HG02610 (cell line): ENCODE measurements around the gene COLEC11.
"Not testable (repeated sequence)": the region's sequence is repeated elsewhere in the genome, so short reads cannot be mapped to it uniquely, and the experiment has no call there.

Experiments used
- ATAC-seq: cut with Tn5 transposase; IDR thresholded peaks from one replicate; pipeline ENCODE4 v1.9.1; 2021; ENCODE audit warnings: mild to moderate bottlenecking, moderate library complexity; ENCODE audit not compliant: unreplicated experiment

Gene COLEC11

DNA sequence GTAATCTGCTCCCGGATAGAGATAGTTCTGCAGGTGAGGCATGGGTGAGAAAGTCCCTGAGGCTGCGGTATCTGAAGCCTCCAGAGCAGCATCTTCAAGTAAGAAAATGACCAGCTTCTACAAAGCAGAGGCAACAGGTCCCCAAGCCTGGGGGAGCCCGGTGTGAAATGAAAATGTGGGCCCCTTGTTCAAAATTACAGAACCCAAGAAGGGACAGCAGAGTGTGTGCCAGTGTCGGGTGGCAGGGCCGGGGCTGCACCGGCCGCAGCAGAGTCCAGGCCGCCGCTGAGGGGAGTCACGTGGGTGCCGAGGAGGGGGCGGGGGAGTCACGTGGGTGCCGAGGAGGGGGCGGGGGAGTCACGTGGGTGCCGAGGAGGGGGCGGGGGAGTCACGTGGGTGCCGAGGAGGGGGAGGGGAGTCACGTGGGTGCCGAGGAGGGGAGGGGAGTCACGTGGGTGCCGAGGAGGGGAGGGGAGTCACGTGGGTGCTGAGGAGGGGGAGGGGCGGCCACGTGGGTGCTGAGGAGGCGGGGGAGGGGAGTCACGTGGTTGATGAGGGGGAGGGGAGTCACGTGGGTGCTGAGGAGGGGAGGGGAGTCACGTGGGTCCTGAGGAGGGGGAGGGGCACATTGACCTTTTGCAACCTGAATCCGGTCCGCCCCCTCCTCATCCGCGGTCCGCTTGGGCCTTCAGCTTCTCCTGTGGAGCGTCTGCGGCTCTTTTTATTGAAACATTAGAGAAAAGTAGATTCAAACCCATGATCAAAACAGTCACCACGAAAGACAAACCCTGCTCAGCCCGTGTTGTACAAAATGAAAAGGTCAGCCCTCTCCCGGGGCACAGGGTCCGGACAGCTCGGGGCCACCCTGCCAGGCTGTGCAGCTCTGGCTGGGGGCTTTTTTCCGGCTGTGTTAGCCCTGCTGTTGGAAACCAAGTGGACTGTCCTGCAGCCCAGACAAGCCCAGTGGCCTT lies 10.4 kb downstream of the COLEC11 start:
- ATAC-seq = no peak

- no peak for ATAC-seq
Measured at GRCh38 chr2:3606028-3606369, 11.1 kb downstream of the COLEC11 start.

GRCh38 chr2:3606370-3607201 lies 11.7 kb downstream of the COLEC11 start:
- ATAC-seq = no peak

DNA sequence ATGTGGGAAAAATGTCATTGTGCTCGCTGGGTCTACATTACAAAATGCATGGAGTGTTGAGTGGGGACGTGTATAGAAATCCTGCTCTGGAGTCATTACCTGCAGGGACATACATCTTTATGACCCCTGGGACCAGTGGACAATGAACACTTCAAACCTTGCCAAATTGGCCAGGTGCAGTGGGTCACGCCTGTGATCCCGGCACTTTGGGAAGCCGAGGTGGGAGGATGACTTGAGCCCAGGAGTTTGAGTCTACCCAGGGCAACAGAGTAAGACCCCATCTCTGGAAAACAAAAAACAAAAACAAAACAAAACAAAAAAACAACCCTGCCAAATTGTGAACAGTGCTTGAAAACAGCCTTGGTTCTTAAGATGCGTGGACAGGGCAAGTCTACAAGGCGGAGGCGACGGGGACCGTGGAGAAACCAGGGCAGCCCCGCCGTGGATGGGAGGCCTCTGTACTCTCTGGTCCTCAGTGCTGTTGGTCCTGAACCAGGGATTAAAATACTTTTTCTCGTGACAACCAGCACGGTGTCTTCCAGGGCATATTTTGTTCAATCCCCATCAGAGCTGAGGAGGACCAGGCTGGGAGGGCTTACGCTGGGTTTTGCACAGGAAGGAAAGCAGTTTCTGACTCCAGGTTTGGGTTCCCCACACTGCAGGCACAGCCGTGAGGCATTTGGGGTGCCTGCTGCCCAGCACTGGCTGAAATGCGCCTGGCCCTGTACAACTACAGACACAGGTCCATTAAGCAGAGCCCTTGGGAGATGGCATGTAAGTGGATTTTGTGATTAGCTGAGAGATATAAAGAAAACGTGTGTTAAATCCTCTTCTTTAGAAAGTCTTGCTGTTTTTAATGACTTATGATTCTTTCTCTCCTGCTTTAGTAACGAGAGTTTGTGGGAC lies 13.7 kb downstream of the COLEC11 start:
- ATAC-seq = peak; percentile 15

GRCh38 chr2:3609279-3609673 lies 14.4 kb downstream of the COLEC11 start:
- peak; percentile 74 for ATAC-seq

GRCh38 chr2:3610415-3610814 lies 15.5 kb downstream of the COLEC11 start:
- no peak for ATAC-seq

DNA sequence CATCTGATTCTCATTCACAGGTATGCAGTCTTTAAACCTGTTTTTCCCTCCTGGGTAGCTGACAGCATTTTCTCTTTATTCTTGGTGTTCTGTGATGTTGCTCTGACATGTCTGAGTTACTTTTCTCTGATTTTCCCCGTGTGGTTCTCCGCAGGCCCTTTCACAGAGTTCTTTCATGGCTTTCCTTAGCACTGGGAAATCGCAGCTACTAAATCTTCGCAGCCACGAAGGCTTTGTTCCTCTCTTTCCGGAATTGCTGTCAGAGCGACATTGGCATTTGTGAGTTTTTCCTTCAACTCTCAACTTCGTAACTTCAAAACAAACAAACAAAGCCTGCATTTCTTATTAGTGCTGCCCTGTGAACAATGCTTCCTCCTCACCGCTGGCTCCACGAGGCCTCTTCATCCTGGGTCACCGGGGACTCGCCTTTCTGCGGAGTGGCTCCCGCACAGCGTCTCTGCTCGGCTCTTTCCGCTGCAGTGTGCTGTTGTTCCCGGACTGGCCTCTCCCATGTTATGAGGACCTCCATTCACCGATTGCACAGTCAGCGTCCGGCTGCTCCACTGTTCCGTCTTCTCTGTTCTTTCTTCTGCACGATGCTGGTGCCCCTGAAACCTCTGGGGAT lies 16.1 kb downstream of the COLEC11 start:
- ATAC-seq = no peak

DNA sequence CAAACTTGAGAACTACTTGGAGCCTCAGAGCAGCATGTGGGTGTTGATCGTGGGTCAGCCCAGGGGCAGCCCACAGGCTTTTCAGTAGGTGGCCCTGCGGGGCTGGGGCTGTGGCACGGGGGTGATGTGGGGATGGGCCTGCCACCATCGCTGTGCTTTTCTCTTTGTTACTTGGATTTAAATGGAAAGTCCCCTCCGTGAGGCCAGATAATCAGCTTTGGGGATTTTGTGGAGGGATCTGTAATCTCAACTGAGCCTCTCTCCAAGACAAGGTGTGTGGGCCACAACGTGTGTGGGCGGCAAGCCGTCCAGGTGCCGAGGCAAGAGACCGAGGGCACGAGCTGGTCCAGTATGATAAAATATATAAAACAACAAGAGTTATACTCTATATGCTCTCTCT lies 16.7 kb downstream of the COLEC11 start:
- no peak for ATAC-seq

DNA sequence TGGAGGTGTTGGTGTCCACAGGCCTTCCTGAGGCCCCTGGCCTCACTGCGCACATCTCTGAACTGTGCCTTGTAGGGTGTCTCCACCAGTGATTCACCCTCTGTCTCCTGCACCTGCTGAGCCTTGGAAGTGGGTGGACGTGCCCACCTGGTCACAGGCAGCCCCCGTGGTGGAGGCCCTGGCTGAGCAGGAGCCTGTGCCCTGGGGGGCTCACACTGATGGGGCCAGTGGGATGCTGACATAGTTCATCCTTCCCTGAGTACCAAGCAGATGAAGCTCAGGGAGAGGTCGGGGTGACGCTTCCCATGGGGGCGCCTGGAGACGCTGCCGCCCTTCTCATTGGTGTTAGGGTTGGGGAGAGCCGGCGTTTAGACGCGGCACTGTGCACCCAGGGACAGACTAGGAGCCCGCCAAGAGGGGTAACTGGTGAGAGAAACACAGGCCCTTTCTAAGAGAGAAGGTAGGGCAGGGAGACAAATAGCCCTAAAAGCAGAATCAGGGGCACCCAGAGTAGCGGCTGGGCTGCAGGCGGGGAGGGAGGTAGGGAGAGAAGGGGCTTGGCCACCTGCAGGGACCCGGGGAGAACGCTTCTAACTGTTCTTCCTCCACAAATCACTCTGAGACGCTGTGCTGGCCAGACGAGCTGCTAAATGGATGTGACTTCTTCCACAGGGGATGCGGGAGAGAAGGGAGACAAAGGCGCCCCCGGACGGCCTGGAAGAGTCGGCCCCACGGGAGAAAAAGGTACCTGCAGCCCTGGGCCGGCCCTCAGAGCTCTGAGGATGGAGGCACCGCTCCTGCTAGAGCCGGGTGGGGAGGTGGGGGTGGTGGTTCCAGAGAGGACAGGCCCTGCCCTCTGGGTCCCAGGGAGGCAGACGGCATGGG lies 18.0 kb downstream of the COLEC11 start:
- ATAC-seq = no peak

- no peak for ATAC-seq
Measured at GRCh38 chr2:3613524-3613905, 18.6 kb downstream of the COLEC11 start.

DNA sequence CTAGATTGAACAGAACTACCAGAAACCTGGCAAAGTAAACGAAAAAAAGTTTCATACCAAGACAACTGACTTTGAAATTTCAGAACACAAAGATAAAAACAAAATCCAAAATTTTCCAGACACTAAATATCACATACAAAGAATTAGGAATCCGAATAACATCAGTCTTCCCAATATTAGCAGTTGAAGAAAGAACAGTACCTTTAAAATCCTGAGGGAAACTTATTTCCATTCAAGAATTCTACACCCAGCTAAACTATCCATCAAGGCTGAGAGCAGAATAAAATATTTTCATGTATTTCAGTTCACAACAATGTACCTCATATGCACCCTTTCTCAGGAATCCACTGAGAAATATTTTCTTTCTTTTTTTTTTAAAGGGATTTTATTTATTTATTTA lies 19.8 kb downstream of the COLEC11 start:
- ATAC-seq = not testable (repeated sequence)

- ATAC-seq = not testable (repeated sequence)
Measured at GRCh38 chr2:3615541-3616200, 20.8 kb downstream of the COLEC11 start.

DNA sequence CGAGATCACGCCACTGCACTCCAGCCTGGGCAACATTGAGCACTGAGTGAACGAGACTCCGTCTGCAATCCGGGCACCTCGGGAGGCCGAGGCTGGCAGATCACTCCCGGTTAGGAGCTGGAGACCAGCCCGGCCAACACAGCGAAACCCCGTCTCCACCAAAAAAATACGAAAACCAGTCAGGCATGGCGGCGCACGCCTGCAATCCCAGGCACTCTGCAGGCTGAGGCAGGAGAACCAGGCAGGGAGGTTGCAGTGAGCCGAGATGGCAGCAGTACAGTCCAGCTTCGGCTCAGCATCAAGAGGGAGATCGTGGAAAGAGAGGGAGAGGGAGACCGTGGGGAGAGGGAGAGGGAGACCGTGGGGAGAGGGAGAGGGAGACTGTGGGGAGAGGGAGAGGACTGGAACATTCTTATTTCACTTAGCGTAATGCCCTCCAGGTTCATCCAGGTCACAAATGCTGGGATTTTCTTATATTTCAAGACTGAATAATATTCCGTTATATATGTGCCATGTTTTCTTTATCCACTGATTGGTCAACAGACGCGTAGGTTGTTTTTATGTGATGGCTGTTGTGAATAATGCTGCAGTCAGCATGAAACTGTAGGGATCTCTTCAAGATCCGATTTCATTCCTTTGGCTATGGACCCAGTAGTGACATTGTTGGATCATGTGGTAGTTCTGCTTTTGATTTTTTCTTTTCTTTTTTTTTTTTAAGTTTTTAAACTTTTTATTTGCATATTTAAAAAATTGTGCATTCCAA lies 21.7 kb downstream of the COLEC11 start:
- not testable (repeated sequence) for ATAC-seq

DNA sequence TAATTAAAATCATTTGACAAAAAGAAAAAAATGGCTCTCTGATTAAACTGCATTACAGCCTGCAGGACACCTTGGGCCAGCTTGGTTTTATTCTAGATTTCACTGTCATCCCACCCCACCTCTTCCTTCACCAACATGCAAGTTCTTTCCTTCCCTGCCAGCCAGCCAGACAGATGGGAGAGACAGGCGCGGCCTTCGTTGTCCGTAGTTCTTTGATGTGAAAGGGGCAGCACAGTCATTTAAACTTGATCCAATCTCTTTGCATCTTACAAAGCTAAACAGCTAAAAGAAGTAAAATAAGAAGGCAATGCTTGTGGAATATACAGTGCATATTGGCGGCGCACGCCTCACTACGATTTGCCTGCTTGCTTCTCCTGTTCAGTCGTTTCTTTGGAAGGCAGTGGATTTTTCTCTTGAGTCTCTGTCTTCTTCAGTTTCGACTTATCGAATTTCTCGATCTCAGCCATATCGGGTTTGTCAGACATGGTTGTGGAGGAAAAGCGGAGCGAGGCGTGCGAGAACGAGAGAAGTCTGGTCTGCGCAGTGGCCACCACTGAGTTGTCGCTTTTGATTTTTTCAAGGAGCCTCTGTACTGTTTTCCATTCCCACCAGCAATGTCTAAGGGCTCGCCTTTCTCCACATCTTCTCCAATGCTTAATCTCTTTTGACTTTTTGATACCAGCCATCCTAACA lies 22.4 kb downstream of the COLEC11 start:
- ATAC-seq = no peak

DNA sequence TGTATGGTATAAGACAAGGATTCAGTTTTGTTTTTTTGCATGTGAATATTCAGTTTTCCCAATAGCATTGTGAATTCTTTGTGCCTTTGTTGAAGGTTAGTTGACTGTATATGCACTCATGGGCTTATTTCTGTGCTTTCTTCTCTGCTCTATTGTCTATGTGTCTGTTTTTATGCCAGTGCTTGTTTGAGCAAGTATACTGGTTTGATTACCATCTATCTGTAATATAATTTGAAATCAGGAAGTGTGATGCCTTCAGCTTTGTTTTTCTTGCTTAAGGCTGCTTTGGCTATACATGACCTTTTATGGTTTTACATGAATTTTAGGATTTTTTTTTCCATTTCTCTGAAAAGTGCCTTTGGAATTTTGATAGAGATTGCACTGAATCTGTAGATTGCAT lies 23.5 kb downstream of the COLEC11 start:
- ATAC-seq = no peak

DNA sequence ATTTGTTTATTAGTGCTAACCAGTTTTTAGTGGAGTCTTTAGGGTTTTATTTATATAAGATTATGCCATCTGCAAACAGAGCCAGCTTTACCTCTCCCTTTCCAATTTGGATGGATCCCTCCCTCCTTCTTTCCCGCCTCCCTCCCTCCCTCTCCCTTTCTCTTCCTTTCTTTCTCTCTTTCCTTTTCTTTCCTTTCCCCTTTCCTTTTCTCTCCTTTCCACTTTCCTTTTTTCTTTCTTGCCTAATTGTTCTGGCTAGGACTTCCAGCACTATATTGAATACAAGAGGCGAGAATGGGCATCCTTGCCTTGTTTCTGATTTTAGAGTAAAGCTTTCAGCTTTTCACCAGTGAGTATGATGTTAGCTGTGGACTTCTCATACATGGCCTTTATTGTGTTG lies 24.1 kb downstream of the COLEC11 start:
- no peak for ATAC-seq

GRCh38 chr2:3619661-3620060 lies 24.7 kb downstream of the COLEC11 start:
- ATAC-seq = not testable (repeated sequence)

GRCh38 chr2:3620834-3621233 lies 25.9 kb downstream of the COLEC11 start:
- no peak for ATAC-seq
